ENCODE results near the gene ZSCAN5A.

GRCh38 chr19:56351208-56351607, 36.6 kb upstream of the ZSCAN5A start:
- TF ChIP-seq CTCF (IDR thresholded peaks at IDR 0.05) (no peak), POLR2A (IDR thresholded peaks at IDR 0.05) (no peak)

All from right lobe of liver (tissue), 4 donors.